H9 (cell line): ENCODE data around the gene MUC2. TPM values are rescaled to one million over a fixed set of nuclear protein-coding genes. Genes with fewer than 3 reads are reported as not detected.

Experiments
- DNase-seq: peaks from one replicate; pipeline ENCODE4 v3.0.0-alpha.2; 2017
- H2AFZ ChIP-seq: one replicate; pipeline ENCODE4 v1.6.1; 2013; ENCODE audit warnings: mild to moderate bottlenecking, low read length, control low read depth, moderate library complexity
- H2AK5ac ChIP-seq: 2 replicates; pipeline ENCODE4 v1.6.1; 2013; ENCODE audit warnings: low read length, control low read depth, mixed read lengths; ENCODE audit not compliant: insufficient read length
- H2BK120ac ChIP-seq: one replicate; pipeline ENCODE4 v1.6.1; 2013; ENCODE audit warnings: low read depth, mild to moderate bottlenecking, low read length, control low read depth, inconsistent platforms; ENCODE audit not compliant: poor library complexity, severe bottlenecking
- H2BK12ac ChIP-seq: 2 replicates; pipeline ENCODE4 v1.6.1; 2013; ENCODE audit warnings: low read length, control low read depth, mixed read lengths, low read depth; ENCODE audit not compliant: insufficient read length
- H2BK15ac ChIP-seq: 2 replicates; pipeline ENCODE4 v1.6.1; 2013; ENCODE audit warnings: low read depth, low read length, control low read depth
- H2BK20ac ChIP-seq: one replicate; pipeline ENCODE4 v1.6.1; 2013; ENCODE audit warnings: low read depth, mild to moderate bottlenecking, low read length, control low read depth, inconsistent platforms; ENCODE audit not compliant: poor library complexity, severe bottlenecking
- H2BK5ac ChIP-seq: 2 replicates; pipeline ENCODE4 v1.6.1; 2013; ENCODE audit warnings: low read length, control low read depth, mixed read lengths; ENCODE audit not compliant: insufficient read length
- H3K14ac ChIP-seq: 2 replicates; pipeline ENCODE4 v1.6.1; 2013; ENCODE audit warnings: low read length, control low read depth; ENCODE audit not compliant: insufficient read depth
- H3K18ac ChIP-seq: 2 replicates; pipeline ENCODE4 v1.6.1; 2013; ENCODE audit warnings: low read depth, mild to moderate bottlenecking, mixed read lengths, low read length, control low read depth; ENCODE audit not compliant: insufficient read length
- H3K23ac ChIP-seq: 2 replicates; pipeline ENCODE4 v1.6.1; 2013; ENCODE audit warnings: low read length, control low read depth, mixed read lengths, low read depth; ENCODE audit not compliant: insufficient read length
- H3K23me2 ChIP-seq: 2 replicates; pipeline ENCODE4 v1.6.1; 2013; ENCODE audit warnings: low read depth, mild to moderate bottlenecking, mixed read lengths, low read length, control low read depth; ENCODE audit not compliant: insufficient read length, poor library complexity, severe bottlenecking
- H3K27ac ChIP-seq: 2 replicates; pipeline ENCODE4 v1.5.1; 2013; ENCODE audit warnings: low read length, control low read depth, mixed read lengths, low read depth; ENCODE audit not compliant: insufficient read length
- H3K27me3 ChIP-seq: 2 replicates; pipeline ENCODE4 v1.6.1; 2013; ENCODE audit warnings: low read length, control low read depth, inconsistent platforms; ENCODE audit not compliant: insufficient read depth
- H3K4ac ChIP-seq: 2 replicates; pipeline ENCODE4 v1.6.1; 2013; ENCODE audit warnings: low read depth, mild to moderate bottlenecking, control low read depth, inconsistent platforms, low read length, moderate library complexity
- H3K4me1 ChIP-seq: 2 replicates; pipeline ENCODE4 v1.6.1; 2013; ENCODE audit warnings: low read length, control low read depth, inconsistent platforms; ENCODE audit not compliant: insufficient read depth
- H3K4me2 ChIP-seq: 2 replicates; pipeline ENCODE4 v1.6.1; 2013; ENCODE audit warnings: low read length, control low read depth, mixed read lengths; ENCODE audit not compliant: insufficient read length, insufficient read depth
- H3K56ac ChIP-seq: 2 replicates; pipeline ENCODE4 v1.6.1; 2013; ENCODE audit warnings: low read depth, mild to moderate bottlenecking, mixed read lengths, low read length, control low read depth; ENCODE audit not compliant: insufficient read length
- H3K79me1 ChIP-seq: 2 replicates; pipeline ENCODE4 v1.6.1; 2013; ENCODE audit warnings: low read depth, mild to moderate bottlenecking, moderate library complexity, low read length, control low read depth, inconsistent platforms; ENCODE audit not compliant: insufficient read depth, poor library complexity, severe bottlenecking
- H3K79me2 ChIP-seq: 2 replicates; pipeline ENCODE4 v1.6.1; 2013; ENCODE audit warnings: low read length, control low read depth, inconsistent platforms; ENCODE audit not compliant: insufficient read depth
- H3K9ac ChIP-seq: 2 replicates; pipeline ENCODE4 v1.6.1; 2013; ENCODE audit warnings: low read length, control low read depth, mixed read lengths; ENCODE audit not compliant: insufficient read length; ENCODE audit errors: extremely low read depth
- H3K9me3 ChIP-seq: one replicate; pipeline ENCODE4 v1.6.1; 2013; ENCODE audit warnings: low read depth, low read length, inconsistent platforms; ENCODE audit not compliant: control insufficient read depth
- H3T11ph ChIP-seq: one replicate; pipeline ENCODE4 v1.6.1; 2013; ENCODE audit warnings: mild to moderate bottlenecking, low read length, control low read depth, inconsistent platforms
- H4K20me1 ChIP-seq: one replicate; pipeline ENCODE4 v1.6.1; 2013; ENCODE audit not compliant: control insufficient read depth, insufficient read length, insufficient read depth
- H4K5ac ChIP-seq: 2 replicates; pipeline ENCODE4 v1.6.1; 2013; ENCODE audit warnings: low read depth, mild to moderate bottlenecking, mixed read lengths, low read length, control low read depth; ENCODE audit not compliant: insufficient read length
- H4K8ac ChIP-seq: replicated peaks from 2 replicates; pipeline ENCODE4 v1.6.1; 2013; ENCODE audit warnings: low read length, control low read depth, mixed read lengths, low read depth; ENCODE audit not compliant: insufficient read length
- H4K91ac ChIP-seq: 2 replicates; pipeline ENCODE4 v1.6.1; 2013; ENCODE audit warnings: low read depth, mild to moderate bottlenecking, moderate library complexity, mixed read lengths, low read length, control low read depth; ENCODE audit not compliant: insufficient read length
- H3K27ac Mint-ChIP-seq, 3 experiments: 2 replicates in 2 of 3; 3 replicates in 1 of 3; pipeline ENCODE4 v1.8.0; 2020 to 2021; ENCODE audit warnings: mixed read lengths in 3 of 3, mild to moderate bottlenecking in 1 of 3, moderate library complexity in 1 of 3
- H3K27me3 Mint-ChIP-seq: 2 replicates; pipeline ENCODE4 v1.8.0; 2021; ENCODE audit warnings: low read depth, mild to moderate bottlenecking, moderate library complexity, mixed read lengths
- H3K36me3 Mint-ChIP-seq, 3 experiments: 2 replicates in 2 of 3; 3 replicates in 1 of 3; pipeline ENCODE4 v1.8.0; 2020 to 2021; ENCODE audit warnings: low read depth in 3 of 3, mixed read lengths in 3 of 3; ENCODE audit not compliant: insufficient read depth in 1 of 3
- H3K4me1 Mint-ChIP-seq, 2 experiments: 2 replicates each; pipeline ENCODE4 v1.8.0; 2020; ENCODE audit warnings: mixed read lengths in 2 of 2
- H3K4me3 Mint-ChIP-seq, 2 experiments: 2 replicates in 1 of 2; 3 replicates in 1 of 2; pipeline ENCODE4 v1.8.0; 2020 to 2021; ENCODE audit warnings: mild to moderate bottlenecking in 2 of 2, mixed read lengths in 2 of 2, moderate library complexity in 1 of 2
- H3K9me3 Mint-ChIP-seq, 2 experiments: 2 replicates in 1 of 2; 3 replicates in 1 of 2; pipeline ENCODE4 v1.8.0; 2020; ENCODE audit warnings: mild to moderate bottlenecking in 2 of 2, mixed read lengths in 2 of 2, moderate library complexity in 1 of 2
- WGBS: extraction: QIAGEN DNeasy Blood & Tissue Kit; methylation state at CpG from one replicate; pipeline ENCODE4 v1.1.7; 2013; ENCODE audit warnings: missing lambda C conversion rate, low lambda C conversion rate, mixed read lengths; ENCODE audit not compliant: insufficient read length; ENCODE audit errors: extremely low coverage; 5-methylcytosine and 5-hydroxymethylcytosine counted together
- total RNA-seq: library from RNA; stranded (reverse); gene quantifications from 2 replicates; pipeline ENCODE4 v1.2.1, GENCODE V29; 2021
- TF ChIP-seq, protein P1 (sequence below): fragments of 200-600 bp; sonication (generic); conservative IDR thresholded peaks from 3 replicates; pipeline ENCODE4 v1.8.0; 2021; ENCODE audit warnings: antibody characterized with exemption, mild to moderate bottlenecking

MUC2 gene
- total RNA-seq, 1 experiment from 2014 or later, result not detected

DNA sequence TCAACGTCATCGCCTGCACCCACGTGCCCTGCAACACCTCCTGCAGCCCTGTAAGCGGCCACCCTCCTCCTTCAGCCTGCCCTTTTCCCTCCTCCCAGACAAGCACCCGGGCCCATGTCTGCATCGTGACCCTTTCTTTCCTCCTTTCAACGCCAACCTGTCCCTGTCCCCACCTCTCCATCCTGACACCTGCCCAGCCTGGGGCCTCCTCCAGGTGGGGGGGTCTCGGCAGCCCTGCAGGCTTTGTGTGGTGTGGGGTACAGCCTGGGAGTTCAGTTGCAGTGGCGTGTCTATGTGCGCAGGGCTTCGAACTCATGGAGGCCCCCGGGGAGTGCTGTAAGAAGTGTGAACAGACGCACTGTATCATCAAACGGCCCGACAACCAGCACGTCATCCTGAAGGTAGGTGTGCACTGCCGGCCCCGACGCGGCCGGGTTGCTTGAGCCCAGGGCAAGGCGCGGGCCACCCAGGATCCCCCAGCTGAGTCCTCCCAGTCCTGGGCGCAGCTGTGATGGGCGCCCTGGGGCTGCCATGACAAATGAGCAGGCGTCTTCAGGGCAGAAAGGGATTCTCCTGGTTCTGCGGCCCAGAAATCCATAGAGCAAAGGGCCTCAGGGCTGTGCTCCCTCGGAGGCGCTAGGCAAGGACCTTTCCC, 33.7 kb downstream of the MUC2 start:
- Histone ChIP-seq H4K5ac (no peak overlapping the region), H3K4ac (no peak overlapping the region), H3K23me2 (no peaks in the 10 kb centered on the region), H3K9ac (no peak overlapping the region), H2BK12ac (no peak overlapping the region), H3K14ac (no peak overlapping the region), H3K18ac (no peak overlapping the region), H3K27me3 (no peaks in the 10 kb centered on the region), H2AFZ (no peak overlapping the region), H4K20me1 (peaks cover 2% of the 10 kb centered on the region), H3K79me2 (no peaks in the 10 kb centered on the region), H4K8ac (no peak overlapping the region), H2AK5ac (no peak overlapping the region), H4K91ac (no peak overlapping the region), H2BK20ac (no peak overlapping the region), H2BK15ac (no peak overlapping the region), H3K4me2 (no peak overlapping the region), H3K27ac (no peak overlapping the region), H3K23ac (no peak overlapping the region), H3K79me1 (no peaks in the 10 kb centered on the region), H3K4me1 (no peaks in the 10 kb centered on the region), H3K56ac (no peak overlapping the region), H3K9me3 (no peaks in the 10 kb centered on the region), H3T11ph (no peak overlapping the region), H2BK5ac (no peak overlapping the region), H2BK120ac (no peak overlapping the region)
- peaks cover 6% of the 10 kb centered on the region; the same call in 1 of the 2 replicates for H3K27me3 Mint-ChIP-seq
- WGBS, result no CpG with 5 or more reads among the region's 29 CpGs
- H3K4me1 Mint-ChIP-seq, result no peaks in the 10 kb centered on the region
- H3K36me3 Mint-ChIP-seq, result peaks cover 0 to 3% (median 2%) of the 10 kb centered on the region in 3 experiments; a peak in 1 of 7 replicates
- TF ChIP-seq, protein P1, sequence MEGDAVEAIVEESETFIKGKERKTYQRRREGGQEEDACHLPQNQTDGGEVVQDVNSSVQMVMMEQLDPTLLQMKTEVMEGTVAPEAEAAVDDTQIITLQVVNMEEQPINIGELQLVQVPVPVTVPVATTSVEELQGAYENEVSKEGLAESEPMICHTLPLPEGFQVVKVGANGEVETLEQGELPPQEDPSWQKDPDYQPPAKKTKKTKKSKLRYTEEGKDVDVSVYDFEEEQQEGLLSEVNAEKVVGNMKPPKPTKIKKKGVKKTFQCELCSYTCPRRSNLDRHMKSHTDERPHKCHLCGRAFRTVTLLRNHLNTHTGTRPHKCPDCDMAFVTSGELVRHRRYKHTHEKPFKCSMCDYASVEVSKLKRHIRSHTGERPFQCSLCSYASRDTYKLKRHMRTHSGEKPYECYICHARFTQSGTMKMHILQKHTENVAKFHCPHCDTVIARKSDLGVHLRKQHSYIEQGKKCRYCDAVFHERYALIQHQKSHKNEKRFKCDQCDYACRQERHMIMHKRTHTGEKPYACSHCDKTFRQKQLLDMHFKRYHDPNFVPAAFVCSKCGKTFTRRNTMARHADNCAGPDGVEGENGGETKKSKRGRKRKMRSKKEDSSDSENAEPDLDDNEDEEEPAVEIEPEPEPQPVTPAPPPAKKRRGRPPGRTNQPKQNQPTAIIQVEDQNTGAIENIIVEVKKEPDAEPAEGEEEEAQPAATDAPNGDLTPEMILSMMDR, result no peak
- DNase-seq, result no peak
- H3K9me3 Mint-ChIP-seq, result peaks cover 0 to 18% of the 10 kb centered on the region in 2 experiments; a peak in 4 of 5 replicates
- no peak overlapping the region; a peak in 1 of 5 replicates for H3K4me3 Mint-ChIP-seq
- no peak overlapping the region; a peak in 1 of 7 replicates for H3K27ac Mint-ChIP-seq
